ES-I3 (cell line): Measurements from ENCODE around the gene ANKRD39.
"Not testable (repeated sequence)": the region's sequence is repeated elsewhere in the genome, so short reads cannot be mapped to it uniquely, and the experiment has no call there.

Source experiments
- H3K36me3 ChIP-seq: 2 replicates; pipeline ENCODE4 v1.6.1; 2013; ENCODE audit warnings: mild to moderate bottlenecking, low read length, control low read depth, moderate library complexity; ENCODE audit not compliant: insufficient read depth
- H3K4me1 ChIP-seq: 2 replicates; pipeline ENCODE4 v1.6.1; 2013; ENCODE audit warnings: mild to moderate bottlenecking, control low read depth, low read length; ENCODE audit not compliant: insufficient read depth
- H3K9ac ChIP-seq: 2 replicates; pipeline ENCODE4 v1.6.1; 2013; ENCODE audit warnings: low read depth, mild to moderate bottlenecking, low read length, moderate library complexity
- H3K9me3 ChIP-seq: 2 replicates; pipeline ENCODE4 v1.6.1; 2013; ENCODE audit warnings: mild to moderate bottlenecking, low read length, moderate library complexity; ENCODE audit not compliant: control insufficient read depth, insufficient read depth

The ANKRD39 gene

DNA sequence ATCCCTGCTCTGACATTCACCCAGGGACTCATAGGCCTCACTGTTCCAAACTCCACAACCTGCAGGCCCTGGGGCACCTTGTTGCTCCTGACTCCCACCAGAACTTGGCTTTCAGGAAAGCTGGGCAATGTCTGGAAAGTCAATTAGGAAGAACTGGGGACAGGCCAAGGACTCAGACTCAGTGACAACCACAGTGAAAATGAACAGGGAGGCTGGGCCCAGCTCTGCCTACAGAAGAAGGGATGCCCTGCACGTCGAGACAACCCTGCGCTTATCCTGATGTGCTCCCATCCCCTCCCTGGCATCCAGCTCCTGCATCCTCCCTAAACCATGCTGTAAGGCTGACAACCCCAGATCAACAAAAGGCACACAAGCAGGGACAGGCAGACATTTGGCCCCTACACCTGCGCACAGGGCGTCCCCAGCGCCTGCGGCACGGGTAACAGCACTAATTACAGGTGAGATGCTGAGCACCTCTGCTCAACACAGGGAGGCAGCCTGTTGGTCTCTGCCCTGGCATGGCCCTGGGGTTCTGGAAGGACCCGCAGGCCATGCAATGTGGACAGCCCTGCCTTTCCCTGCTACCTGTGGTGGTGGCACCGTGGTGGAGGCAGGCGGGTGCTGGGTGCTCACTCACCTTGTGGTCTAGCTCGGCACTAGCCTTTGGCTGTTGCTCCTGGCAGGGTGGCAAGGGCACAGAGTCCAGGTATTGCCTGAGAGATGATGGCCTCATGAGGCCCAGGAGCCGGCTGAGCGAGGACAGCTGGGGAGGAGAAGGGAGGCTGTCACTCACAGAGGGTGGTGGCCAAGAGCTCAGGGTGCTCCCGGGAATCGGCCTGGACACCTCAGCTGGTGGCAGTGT, 35.7 kb upstream of the ANKRD39 start:
- Histone ChIP-seq H3K36me3 (no peaks in the 10 kb centered on the region; the same call in 1 of the 2 replicates), H3K9me3 (no peaks in the 10 kb centered on the region; the same call in 1 of the 2 replicates), H3K4me1 (peaks cover 32% of the 10 kb centered on the region), H3K9ac (no peak overlapping the region)

DNA sequence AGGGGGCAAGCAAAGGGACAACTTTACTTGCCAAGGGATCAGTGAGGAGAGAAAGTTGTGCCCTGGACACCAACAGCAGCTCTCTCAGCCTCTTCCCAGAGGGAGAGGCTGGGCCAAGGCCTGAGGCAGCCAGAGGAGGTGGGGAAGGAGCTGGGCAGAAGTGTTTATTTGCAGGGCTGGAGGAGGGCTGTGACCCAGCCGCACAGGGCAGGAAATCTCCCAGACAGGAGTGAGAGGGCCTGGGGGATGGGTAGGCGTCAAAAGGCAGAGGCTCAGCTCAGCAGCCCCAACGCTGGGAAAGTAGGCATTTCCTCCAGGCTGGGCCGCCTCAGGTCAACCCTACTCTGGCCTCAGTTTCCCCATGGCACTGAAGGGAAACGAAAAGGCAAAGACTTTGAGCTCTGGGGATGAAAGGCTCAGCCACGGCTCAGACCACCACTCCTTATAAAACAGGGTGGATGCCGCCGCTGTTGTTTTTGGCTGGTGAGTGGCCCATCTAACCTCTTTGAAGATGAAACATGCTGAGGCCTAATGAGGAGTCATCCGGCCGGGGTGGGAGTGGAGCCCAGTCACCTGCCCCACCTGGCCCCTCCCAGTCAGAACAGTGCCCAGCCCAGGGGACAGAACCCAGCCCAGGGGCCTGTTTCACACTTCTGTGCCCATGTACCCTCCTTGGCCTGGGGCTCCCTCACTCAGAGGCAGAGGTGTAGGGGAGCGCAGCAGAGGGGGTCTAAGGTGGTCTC, 33.9 kb upstream of the ANKRD39 start:
- peaks cover 46% of the 10 kb centered on the region for H3K4me1 ChIP-seq
- H3K36me3 ChIP-seq = no peaks in the 10 kb centered on the region; the same call in 1 of the 2 replicates
- H3K9ac ChIP-seq = no peak overlapping the region
- no peaks in the 10 kb centered on the region; the same call in 1 of the 2 replicates for H3K9me3 ChIP-seq

DNA sequence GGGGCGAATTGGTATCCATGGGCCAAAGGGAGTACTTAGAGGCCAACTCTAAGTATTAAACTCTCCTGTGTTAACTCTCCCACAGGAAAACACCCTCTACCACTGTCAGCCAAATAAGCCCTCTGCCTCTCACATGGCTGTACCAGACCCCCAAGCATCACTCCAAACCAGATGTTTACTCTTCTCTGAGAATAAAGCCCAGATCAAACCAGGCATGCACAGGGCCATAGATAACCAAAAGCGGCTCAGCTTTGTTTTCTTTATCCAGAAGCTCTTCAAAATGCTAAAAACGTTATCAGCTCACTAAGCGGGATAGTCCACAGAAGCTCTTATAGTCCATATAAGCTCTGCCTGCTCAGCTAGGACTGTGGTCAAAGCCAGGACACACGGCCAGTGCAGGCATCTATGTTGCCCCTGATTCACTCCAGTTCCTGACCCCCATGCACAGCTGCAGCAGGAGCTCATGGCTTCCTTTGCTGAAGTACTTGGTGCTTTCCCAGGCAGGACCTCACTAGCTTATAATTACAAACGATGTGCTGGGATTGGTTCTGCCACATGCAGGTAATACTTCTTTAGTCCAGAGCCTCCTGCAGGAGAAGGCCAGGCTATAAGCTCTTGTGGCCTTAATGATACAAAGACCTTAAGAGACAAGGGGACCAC, 33.0 kb upstream of the ANKRD39 start:
- no peak overlapping the region for H3K9ac ChIP-seq
- no peaks in the 10 kb centered on the region; the same call in 1 of the 2 replicates for H3K9me3 ChIP-seq
- no peaks in the 10 kb centered on the region; the same call in 1 of the 2 replicates for H3K36me3 ChIP-seq
- H3K4me1 ChIP-seq = peaks cover 39% of the 10 kb centered on the region

DNA sequence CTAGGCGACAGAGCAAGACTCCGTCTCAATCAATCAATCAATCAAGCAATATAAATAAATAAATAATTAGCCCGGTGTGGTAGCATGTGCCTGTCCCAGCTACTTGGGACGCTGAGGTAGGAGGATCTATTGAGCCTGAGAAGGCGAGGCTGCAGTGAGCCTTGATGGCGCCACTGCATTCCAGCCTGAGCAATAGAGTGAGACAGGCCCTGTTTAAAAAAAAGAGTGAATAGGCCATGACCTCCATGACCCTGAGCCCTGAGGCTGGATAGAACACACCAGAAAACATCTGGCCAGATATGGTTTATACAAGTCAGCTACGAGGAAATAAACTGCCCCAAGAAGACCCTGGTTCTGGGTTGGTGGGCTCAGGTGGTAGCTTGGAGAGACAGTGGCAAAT, 32.4 kb upstream of the ANKRD39 start:
- Histone ChIP-seq H3K36me3 (no peaks in the 10 kb centered on the region; the same call in 1 of the 2 replicates), H3K4me1 (peaks cover 33% of the 10 kb centered on the region), H3K9me3 (no peaks in the 10 kb centered on the region; the same call in 1 of the 2 replicates), H3K9ac (no peak overlapping the region)

DNA sequence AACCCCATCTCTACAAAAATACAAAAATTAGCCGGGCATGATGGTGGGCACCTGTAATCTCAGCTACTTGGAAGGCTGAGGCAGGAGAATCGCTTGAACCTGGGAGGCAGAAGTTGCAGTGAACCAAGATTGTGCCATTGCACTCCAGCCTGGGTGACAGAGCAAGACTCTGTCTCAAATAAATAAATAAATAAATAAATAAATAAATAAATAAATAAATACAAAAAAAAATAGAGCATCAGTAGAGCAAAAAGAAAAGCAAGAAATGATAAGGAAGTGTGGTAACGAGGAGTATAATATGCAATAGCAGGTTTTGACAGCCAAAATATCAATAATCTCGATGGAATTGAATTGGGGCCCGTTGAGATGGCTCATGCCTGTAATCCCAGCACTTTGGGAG, 31.7 kb upstream of the ANKRD39 start:
- H3K9ac ChIP-seq, H3K9me3 ChIP-seq, H3K36me3 ChIP-seq: not testable (repeated sequence)
- peaks cover 28% of the 10 kb centered on the region for H3K4me1 ChIP-seq

DNA sequence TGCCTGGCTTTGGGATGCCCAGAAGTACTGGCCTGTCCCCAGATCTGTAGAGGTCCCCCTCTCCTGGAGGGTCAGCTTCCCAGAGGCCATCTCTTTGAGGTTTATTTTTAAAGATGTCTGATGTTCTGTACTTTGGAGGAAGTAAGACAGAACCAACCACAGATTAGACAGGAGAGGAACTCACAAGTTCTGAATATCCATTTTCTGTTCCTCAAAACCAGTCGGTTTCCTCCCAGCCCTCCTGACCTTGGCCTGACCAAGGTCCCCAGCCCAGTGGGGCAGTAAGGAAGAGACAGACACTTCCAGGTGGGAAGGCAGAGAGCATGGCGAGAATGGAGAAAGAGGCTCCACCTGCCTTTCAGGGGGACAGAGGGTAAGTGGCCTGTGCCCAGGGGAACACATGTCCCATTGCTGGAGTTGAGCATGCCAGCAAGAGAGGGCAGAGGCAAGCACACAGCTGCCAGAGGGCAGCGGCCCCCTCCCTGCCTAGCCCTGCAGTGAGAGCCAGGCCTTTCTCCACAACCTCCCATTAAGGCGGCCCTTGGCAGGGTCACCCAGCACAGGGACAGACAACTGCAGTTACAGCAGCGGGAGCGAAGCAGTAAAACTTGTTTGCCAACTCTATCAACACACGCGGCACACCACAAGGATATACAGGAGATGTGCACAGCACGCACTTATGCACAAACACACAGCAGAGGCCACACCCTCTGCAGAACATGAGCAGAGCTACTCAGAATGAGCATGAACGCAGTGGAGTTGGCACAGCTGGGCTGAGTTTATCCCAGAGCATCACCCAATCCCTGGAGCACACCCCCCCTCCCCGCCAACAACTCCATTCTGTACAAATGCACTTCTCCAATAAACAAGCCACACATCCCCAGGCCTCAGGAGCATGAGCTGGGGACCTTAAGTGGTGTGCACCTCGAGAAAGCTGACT, 30.5 kb upstream of the ANKRD39 start:
- H3K4me1 ChIP-seq = peaks cover 28% of the 10 kb centered on the region
- H3K9ac ChIP-seq = no peak overlapping the region
- H3K36me3 ChIP-seq = no peaks in the 10 kb centered on the region; the same call in 1 of the 2 replicates
- no peaks in the 10 kb centered on the region; the same call in 1 of the 2 replicates for H3K9me3 ChIP-seq

DNA sequence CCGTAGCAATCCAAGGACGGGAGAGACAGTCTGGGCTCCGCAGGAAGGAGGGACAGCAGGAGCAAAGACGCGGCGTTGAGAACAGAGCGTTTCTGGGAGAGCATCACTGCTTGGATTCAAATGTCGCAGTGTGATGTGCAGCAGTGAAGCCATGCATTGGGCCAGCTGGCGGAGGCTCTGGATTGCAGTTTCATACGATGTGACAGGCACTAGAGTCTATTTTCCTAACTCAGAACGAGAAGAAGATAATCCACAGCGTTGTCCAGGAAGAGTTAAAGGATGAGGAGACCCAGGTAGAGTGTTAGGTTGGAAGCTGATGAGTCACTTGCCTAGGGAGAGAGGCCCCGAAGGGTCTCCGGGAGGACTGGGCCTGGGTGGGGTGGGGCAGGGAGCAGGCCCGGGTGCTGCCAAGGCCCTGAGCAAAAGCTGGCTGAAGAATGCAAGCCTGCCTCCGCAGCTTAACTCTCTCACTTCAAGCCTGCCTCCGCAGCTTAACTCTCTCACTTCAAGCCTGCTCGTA, 29.7 kb upstream of the ANKRD39 start:
- Histone ChIP-seq H3K4me1 (peaks cover 35% of the 10 kb centered on the region), H3K9ac (no peak overlapping the region), H3K36me3 (no peaks in the 10 kb centered on the region; the same call in 1 of the 2 replicates), H3K9me3 (no peaks in the 10 kb centered on the region; the same call in 1 of the 2 replicates)

DNA sequence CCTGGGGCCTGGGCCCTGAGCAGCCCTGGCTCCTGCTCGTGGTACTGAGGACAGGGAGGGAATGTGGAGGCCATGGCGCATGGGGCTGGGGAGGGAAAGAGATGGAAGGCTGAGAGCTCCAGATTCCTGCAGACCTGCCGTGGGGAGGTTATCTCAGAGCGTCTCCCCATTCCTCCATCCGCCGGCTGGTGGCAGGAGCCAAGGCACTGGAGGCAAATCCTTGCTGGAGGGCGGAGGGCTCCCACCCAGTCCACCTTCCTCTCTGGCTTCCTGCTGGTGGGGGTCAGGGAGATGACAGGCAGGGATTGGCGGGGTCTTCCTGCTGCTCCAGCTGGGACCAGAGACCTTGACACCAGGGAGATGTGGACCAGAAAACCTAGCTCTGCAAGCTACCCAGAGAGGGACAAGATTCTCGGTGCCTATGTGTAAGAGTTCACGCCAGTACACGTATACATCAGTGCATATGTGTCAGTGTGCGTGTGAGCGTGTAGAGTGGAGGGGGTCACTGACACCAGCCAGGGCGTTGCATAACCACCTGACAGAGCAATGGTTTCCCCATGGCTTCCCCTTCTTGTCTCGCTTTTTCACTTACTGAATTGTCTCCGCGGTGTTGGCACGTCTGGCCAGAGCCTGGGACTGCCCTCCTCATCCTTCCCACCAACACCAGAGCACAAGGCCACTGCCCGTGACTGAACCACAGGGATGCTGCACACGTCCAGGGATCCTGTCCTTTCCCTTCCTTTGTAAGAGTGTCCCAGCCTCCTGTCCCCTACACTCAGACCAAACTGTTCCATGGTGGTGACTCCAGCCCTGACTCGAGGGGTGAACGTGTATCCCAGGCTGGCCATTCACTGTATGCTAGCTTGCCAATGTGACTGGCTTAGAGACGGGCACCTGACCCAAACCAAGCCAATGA, 27.9 kb upstream of the ANKRD39 start:
- no peak overlapping the region for H3K9ac ChIP-seq

DNA sequence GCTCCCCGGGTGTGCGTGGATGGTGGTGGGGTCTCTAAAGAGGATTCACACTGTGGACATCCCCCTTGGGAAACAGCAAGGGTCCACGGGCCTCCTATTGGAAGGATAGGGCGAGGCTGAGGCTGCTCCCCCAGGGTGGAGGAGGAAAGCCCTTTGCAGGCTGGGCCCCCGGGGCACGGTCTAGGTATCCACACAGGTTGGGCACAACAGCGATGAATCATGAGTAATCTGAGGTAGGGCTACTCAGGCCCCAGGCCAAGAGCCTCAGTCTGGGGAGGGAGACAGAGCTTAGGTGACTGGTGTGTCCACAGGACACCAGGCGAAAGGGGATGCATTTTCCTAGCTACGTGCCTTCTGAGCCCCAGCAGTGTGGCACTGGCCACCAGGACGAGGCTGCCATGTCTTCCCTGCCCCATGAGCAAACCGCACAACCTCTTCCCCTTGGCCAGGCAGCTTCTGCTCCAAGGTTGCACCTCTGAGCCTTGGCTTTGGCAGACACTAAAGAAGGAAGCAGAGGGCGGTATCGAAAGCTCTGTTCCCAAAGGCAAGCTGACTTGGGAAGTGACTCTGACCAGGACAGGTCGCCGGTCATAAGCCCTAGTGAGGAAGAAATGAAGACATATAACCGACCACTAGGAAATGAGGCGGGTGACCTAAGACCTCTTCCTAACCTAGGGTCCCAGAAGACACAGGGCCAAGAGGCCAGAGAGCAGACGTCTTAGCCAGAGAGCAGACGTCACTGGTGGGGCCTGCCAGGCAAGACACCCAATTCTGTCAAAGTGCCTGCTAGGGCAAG, 26.7 kb upstream of the ANKRD39 start:
- Histone ChIP-seq H3K4me1 (peaks cover 34% of the 10 kb centered on the region), H3K9ac (no peak overlapping the region), H3K36me3 (no peaks in the 10 kb centered on the region), H3K9me3 (no peaks in the 10 kb centered on the region)

More for the DNA sequence above, 27.9 kb upstream of the ANKRD39 start:
- Histone ChIP-seq H3K9me3 (no peaks in the 10 kb centered on the region), H3K4me1 (peaks cover 37% of the 10 kb centered on the region), H3K36me3 (no peaks in the 10 kb centered on the region)

DNA sequence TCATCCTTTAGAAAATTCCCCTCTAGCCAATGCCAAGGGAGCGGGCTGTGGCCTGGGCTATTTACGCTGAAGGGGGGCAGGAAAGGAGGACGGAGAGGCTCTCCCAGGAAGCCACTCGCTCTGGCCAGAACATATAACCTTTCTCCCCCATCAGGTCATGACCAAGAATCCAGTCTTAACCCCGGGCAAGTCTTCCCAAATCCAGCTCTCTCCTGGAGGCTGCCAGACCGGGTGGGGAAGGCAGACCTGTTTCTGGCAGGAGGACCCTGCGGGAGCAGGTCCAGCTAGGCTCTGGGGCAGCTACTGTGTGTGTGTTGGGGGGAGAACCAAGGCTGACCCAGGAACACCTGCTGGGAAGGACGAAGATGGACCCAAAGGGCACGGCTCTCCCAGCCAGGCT, 25.5 kb upstream of the ANKRD39 start:
- Histone ChIP-seq H3K9me3 (no peaks in the 10 kb centered on the region), H3K4me1 (peaks cover 34% of the 10 kb centered on the region), H3K36me3 (no peaks in the 10 kb centered on the region), H3K9ac (no peak overlapping the region)

DNA sequence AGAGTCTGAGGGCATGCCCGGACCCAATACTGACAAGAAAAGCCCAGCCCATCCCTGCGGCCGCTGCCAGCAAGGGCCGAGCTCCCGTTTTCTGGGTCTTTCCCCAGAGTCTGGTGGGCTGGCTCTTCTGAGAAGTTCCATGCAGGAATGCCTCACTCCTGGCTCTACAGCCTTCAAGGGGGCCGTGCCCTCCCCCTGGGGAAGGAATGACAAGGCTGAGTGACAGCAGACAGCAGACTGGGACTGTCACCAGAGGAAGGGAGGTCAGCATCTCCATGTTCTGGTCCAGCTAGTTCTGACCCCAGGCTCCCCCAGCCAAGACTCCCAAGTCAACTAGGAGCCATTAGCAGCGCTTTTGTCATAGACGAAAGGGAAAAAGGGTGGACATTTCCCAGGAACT, 25.1 kb upstream of the ANKRD39 start:
- Histone ChIP-seq H3K9me3 (no peaks in the 10 kb centered on the region), H3K36me3 (no peaks in the 10 kb centered on the region), H3K9ac (no peak overlapping the region), H3K4me1 (peaks cover 30% of the 10 kb centered on the region)

DNA sequence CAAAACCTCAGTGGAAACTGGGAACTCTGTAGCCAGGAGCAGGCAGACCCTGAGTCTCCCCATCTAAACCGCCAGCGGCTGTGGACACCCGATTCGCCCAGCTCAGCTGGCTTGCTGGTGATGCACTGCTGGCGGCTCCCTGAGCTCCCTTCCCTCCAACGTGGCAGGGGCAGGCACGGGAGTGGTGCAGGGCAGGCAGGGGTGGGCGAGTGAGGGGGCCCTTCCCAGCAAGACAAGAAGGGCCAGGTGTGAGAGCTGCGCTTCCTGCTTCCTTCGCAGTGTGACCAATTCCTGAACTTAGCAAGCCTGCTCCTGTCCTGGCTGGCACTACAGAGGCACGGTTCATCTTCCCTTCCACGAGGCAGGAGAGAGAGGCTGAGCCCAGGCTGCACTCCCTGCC, 24.4 kb upstream of the ANKRD39 start:
- Histone ChIP-seq H3K4me1 (peaks cover 23% of the 10 kb centered on the region), H3K9me3 (no peaks in the 10 kb centered on the region), H3K9ac (no peak overlapping the region), H3K36me3 (no peaks in the 10 kb centered on the region)
